ENCODE results near the gene ABCA5.
"Not testable (repeated sequence)": the region's sequence is repeated elsewhere in the genome, so short reads cannot be mapped to it uniquely, and the experiment has no call there.

ABCA5 gene

DNA sequence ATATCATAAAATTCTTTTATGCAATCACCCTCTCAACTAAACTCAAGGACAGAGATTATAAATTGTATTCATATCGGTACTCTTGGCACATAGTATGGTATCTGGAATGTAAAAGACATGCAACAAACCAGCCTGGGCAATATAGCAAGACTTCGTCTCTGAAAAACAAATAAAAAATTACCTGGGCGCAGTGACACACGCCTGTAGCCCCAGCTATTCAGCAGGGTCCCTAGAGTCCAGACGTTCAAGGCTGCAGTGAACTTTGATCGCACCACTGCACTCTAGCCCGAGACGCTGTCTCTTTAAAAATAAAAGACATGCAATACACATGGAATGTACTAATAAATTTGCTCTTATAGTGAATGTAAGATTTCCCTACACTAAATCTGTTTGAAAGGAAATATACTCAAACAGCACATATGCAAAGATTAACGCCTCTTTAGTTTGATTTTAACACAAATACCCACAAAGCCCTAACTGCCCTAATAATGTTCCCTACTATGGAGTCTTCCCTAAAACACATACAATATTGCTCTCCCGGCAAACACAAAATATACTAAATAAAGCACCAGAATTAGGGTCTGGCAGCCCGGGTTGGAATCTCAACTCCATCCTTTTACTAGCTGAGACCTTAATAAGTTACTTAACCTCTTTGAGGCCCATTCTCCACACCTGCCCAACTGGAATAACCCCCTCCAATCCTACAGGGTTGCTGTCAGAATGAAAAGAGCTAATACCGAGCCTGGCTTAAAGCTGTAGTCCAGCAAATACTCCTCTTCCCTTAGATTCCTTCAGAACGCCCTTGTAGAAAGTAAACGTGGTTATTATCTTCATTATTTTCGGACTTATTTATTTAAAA, 1.2 kb downstream of the ABCA5 start:
- DNase-seq = no peak

DNA sequence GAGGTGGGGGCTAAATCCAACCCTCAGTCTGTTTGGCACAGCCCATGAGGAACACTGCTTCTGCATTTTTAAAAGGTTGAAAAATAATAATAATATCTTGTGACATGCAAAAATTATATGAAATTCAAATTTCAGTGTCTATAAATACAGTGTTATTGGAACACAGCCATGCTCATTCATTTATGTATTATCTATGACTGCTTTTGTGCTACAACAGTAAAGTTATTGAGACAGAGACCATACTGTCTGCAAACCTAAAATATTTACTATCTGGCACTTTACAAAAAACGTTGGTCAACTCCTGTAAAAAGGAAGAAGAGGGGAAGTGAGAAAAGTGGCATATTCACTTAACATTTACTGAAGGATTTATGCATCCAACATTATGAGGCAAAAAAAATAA, 3.1 kb downstream of the ABCA5 start:
- no peak for DNase-seq

- DNase-seq = no peak
Measured at GRCh38 chr17:69320908-69321238, 6.1 kb downstream of the ABCA5 start.

GRCh38 chr17:69320210-69320907, 6.6 kb downstream of the ABCA5 start:
- DNase-seq = no peak

- DNase-seq = no peak
Measured at GRCh38 chr17:69317625-69318024, 9.3 kb downstream of the ABCA5 start.

DNA sequence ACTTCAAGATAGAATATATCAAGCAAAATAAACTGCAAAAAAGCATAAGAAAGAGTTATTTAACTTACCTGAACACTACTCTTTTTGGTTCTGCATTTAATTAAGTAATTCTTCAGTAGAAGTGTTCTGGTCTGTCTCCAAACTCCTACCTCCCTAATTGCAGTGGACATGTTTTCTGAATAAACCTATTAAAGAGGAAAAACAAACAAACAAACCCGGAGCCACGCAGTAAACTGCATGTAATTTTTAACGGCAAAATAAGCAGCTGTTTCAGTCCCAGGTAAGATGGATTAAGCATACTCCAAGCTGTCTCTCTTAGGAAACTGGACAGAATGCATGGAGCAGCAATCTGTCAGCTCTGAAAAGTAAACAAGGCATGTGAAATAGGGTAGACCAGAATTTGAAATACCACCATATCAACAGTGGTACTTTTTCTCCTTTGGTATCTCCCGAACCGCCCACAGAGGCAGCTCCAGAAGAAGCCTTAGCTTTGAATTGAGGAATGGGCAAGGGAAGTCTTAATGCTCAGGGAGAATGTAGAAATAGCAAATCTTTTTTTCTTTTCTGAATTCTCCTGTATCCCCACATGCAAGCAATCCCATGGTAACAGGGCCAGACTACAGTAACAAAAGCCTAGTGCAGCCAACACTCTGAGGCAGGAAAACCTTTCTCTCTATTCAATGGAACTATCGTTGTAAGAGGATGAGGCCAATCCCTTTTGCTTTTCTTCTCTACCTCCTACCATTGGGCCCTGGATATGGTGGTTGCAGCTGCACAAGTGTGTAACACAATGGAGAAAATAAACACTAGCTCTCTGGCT, 12.5 kb downstream of the ABCA5 start:
- DNase-seq = peak; percentile 91

- DNase-seq = no peak
Measured at GRCh38 chr17:69305177-69305576, 21.8 kb downstream of the ABCA5 start.

- DNase-seq = no peak
Measured at GRCh38 chr17:69302682-69303081, 24.3 kb downstream of the ABCA5 start.

GRCh38 chr17:69300222-69300621, 26.7 kb downstream of the ABCA5 start:
- no peak for DNase-seq

DNA sequence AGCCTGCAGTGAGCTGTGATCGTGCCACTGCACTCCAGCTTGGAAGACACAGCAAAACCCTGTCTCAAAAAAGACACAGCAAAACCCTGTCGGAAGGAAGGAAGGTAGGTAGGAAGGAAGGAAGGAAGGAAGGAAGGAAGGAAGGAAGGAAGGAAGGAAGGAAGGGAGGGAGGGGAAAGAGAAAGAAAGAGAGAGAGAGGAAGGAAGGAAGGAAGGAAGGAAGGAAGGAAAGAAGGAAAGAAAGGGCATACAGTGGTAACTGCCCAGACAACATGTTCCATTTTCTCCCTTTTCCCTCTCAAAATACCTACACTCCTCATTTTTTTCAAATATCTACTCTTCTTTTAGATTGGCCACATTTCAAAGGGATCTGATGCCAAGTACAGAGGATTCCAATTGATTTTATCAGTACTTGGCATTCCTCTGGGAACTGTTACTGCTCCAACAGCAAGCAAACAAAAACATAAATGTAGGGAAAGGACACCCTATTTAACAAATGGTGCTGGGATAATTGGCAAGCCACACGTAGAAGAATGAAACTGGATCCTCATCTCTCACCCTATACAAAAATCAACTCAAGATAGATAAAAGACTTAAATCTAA, 28.7 kb downstream of the ABCA5 start:
- not testable (repeated sequence) for DNase-seq

DNA sequence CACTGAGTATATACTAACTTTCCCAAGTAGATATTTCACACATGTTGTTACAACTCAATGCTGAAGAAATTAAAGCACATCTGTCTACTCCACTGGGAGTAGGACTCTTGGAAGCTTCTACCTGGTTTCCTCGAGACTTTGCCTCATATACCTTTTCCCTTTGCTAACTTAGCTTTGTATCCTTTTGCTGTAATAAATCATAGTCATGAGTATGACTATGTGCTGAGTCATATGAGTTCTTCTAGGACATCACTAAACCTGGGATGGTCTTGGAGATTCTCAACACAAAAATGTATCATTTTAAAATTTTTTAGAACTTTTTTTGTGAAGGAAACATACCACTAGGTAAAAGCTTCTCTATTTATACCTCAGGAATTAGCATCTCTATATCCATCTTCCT, 39.8 kb downstream of the ABCA5 start:
- no peak for DNase-seq

GRCh38 chr17:69286257-69286656, 40.7 kb downstream of the ABCA5 start:
- no peak for DNase-seq

DNA sequence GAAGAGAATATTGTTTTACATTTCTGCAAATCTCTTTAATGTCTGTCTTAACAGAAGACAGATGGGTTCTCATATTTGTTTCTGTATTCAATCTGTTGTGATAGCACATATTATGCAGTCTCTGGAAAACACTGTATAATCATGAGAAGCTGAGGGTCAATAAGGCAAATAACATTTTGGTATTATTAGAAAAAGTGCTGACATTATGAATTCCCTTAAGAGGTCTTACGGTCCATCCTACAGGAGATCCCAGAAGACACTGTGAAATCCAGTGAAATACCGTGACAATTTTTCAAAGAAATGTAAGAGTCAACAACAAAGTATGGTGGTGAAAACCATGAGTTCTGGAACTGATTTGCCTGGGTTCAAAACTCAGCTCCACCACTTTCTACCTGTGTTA, 42.3 kb downstream of the ABCA5 start:
- no peak for DNase-seq

DNA sequence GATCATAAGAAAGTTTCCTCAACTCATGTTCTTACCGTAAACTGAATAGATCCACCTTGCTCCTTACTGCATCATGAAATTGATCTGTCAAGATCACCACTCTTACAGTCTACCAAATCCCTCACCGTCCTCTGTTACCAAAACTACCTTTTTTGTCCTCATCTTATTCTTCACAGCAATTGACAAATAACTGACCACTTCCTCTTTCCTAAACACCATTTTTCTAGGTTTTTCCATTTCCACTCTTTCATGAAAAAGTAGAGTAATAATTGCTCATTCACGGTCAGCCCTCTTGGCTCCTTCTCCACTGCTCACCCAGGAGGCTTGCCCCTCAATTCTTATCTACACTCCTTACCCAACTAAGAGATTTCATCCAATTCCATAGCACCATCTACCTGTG, 44.9 kb downstream of the ABCA5 start:
- DNase-seq = no peak

DNA sequence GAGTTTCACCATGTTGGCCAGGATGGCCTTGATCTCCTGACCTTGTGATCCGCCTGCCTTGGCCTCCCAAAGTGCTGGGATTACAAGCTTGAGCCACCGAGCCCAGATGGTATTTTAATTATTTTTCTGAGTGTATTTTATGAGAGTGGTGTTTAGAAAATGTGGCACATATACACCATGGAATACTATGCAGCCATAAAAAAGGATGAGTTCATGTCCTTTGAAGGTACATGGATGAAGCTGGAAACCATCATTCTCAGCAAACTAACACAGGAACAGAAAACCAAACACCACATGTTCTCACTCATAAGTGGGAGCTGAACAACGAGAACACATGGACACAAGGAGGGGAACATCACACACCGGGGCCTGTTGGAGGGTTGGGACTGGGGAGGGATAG, 50.7 kb downstream of the ABCA5 start:
- DNase-seq = not testable (repeated sequence)

GRCh38 chr17:69275751-69276150, 51.2 kb downstream of the ABCA5 start:
- no peak for DNase-seq

DNA sequence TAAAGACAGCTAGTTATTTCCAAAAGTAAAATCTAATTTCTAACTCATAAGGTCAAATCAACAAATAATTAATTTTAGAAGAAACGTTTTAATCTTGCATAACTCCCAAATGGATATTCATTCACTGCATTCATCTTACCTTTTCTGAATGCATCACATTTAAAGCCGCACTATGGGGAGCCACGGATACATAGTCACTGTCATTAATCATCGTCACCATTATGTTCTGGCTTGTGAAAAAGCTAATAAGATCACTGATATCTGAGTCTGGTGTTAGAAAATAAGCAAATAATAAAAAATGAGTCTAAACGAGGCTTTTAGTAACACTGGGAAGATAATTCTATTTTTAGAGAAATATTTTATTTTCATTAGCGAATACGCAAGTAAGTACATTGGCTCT, 55.9 kb downstream of the ABCA5 start:
- no peak for DNase-seq

GRCh38 chr17:69269131-69269998, 57.6 kb downstream of the ABCA5 start:
- DNase-seq = no peak

DNA sequence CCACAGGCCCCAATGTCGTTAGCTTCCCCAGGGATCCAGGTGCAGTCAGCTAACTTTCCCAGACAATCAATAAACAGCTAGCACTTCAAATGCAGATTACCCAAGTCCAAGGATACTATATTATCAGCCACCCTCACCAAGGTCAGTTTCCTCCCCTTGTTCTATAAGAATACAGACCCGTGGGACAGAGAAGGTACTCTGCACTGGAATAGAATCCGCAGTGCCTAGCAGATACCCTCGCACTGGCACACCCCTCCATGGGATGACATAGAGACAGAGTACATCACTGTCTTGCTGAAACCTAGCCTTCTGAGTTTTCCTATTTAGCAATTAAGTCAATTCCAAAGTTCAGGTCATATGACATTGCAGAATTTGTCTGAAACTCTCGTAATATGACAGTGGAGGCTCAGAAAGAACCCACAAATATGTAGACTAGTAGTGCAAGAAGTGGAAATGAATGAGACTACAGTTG, 58.4 kb downstream of the ABCA5 start:
- no peak for DNase-seq

DNA sequence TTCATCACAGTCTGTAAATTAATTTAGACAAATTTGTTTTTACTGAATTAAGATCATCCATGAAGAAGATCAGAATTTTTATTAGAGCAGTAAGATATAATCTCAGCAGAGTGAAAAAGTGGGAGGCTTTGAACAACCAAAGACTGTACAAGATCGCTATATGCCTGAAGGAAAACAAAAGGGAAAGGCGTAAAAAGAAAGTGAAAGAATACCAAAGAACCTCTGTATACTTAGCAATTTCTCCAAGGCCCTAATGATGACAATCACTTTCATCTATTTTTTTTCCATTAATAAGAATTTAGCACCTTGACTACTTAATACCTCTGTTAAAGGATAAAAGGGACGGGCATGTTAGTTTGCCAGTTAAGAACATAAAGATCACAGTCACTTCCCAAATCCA, 59.7 kb downstream of the ABCA5 start:
- DNase-seq = no peak

GRCh38 chr17:69265873-69266272, 61.1 kb downstream of the ABCA5 start:
- DNase-seq = no peak

- DNase-seq = no peak
Measured at GRCh38 chr17:69254187-69254586, 72.7 kb downstream of the ABCA5 start.

Measured in NCI-H524 treated with DMSO at 0.1 percent for 48 hours (cell line).